MCF 10A (cell line): Measurements from ENCODE around the gene HYKK. TPM values are rescaled to one million over a fixed set of nuclear protein-coding genes. Genes with fewer than 3 reads are reported as not detected.

Experiments used
- BruUV-seq: library from RNA; stranded (reverse); fragments of 400-500 nt; replicated peaks from 2 replicates; lab custom pipeline; 2021; lab: Mats Ljungman, UMichigan
- CTCF ChIA-PET: fragments of 300-600 bp; sonication (Branson Sonifier 250); formaldehyde crosslinking; extraction: SDS; loops from one replicate; lab custom pipeline; 2021; ENCODE audit warnings: antibody characterized with exemption, inconsistent platforms; lab: Yijun Ruan, JAX
- POLR2A ChIA-PET: fragments of 300-600, 350-650 bp; sonication (Branson Sonifier 250); formaldehyde crosslinking; extraction: SDS; loops from one replicate; lab custom pipeline; 2020; ENCODE audit warnings: antibody characterized with exemption, inconsistent platforms; lab: Yijun Ruan, JAX
- DNase-seq: peaks from one replicate; pipeline ENCODE4 v3.0.0-alpha.2; 2018; ENCODE audit not compliant: unreplicated experiment
- H3K27ac Mint-ChIP-seq: one replicate; pipeline ENCODE4 v1.8.0; 2022; ENCODE audit warnings: mild to moderate bottlenecking, low read depth, mixed read lengths; ENCODE audit not compliant: unreplicated experiment
- H3K27me3 Mint-ChIP-seq: one replicate; pipeline ENCODE4 v1.8.0; 2022; ENCODE audit warnings: mixed read lengths; ENCODE audit not compliant: insufficient read depth, unreplicated experiment
- H3K36me3 Mint-ChIP-seq: one replicate; pipeline ENCODE4 v1.8.0; 2022; ENCODE audit warnings: mild to moderate bottlenecking, moderate library complexity, mixed read lengths; ENCODE audit not compliant: insufficient read depth, unreplicated experiment
- H3K4me1 Mint-ChIP-seq: one replicate; pipeline ENCODE4 v1.8.0; 2022; ENCODE audit warnings: mixed read lengths; ENCODE audit not compliant: insufficient read depth, unreplicated experiment
- H3K4me3 Mint-ChIP-seq: one replicate; pipeline ENCODE4 v1.8.0; 2022; ENCODE audit warnings: mild to moderate bottlenecking, moderate library complexity, mixed read lengths; ENCODE audit not compliant: unreplicated experiment
- H3K9me3 Mint-ChIP-seq: one replicate; pipeline ENCODE4 v1.8.0; 2022; ENCODE audit warnings: mixed read lengths; ENCODE audit not compliant: unreplicated experiment
- CTCF ChIP-seq: fragments of 200-600 bp; IDR thresholded peaks from one replicate; pipeline ENCODE4 v1.8.0; 2022; ENCODE audit warnings: antibody characterized with exemption, mild to moderate bottlenecking; ENCODE audit not compliant: unreplicated experiment
- intact Hi-C: fragments of 100-400 bp; cut with micrococcal nuclease; formaldehyde crosslinking; loops from 2 replicates; pipeline ENCODE4 v1.14.1; 2022
- total RNA-seq: library from RNA; stranded (reverse); gene quantifications from 2 replicates; pipeline ENCODE4 v1.2.3, GENCODE V29; 2022

HYKK gene
- total RNA-seq, 1 experiment from 2014 or later = 1.2 TPM

DNA sequence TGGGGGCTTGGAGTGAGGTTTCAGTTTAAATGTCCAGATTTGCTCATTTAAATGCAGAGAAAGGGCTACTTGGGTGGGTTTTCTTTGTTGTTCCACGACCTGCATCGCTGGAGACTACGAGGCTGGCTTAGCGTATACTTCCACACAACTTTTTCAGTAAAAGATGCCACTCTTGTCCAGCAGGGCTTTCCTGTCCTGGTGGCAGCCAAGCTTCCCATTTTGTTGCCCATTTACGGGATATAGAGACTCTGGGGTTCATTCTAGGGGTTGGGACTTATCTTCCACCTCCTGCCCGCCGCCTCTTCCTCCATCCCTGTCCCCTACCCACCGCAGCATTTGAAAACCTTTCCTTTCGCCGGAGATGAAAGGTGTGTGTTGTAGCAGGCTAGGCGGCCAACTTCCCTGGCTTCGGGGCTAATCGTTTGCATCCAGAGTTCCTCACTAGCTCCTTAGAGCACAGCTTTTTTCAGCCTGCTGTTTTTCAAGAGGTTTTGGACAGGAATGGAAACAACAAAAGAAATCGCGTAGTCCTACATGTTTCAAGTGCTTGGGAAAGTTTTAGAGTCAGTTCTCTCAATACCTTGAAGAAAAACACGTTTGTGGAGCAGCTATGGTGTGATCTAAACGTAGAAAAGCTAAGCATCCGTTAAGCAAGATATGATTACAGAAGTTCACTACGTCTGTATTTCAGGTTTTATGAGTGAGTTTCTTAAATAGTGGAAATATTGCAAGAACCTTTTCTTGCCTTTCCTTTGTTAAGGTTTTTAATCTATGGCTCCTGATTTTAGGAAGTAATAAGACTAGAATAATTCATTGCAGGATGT lies 58.8 kb downstream of the HYKK start:
- POLR2A ChIA-PET = interaction anchor here (0.6 to 3.8 kb wide), 12 partner anchors 8 to 308 kb away, joined by 3 to 67 read pairs (median 6); partner anchors contain the start of genes HYKK, IREB2, PSMA4 and SKIC8
- intact Hi-C loops = loop anchor here (2.0 kb wide), 2 partner anchors 25 to 59 kb away; partner anchors contain the start of genes HYKK and PSMA4
- peak; percentile 26 for TF ChIP-seq CTCF
- H3K4me3 Mint-ChIP-seq = peak overlapping the region; percentile 86
- H3K9me3 Mint-ChIP-seq = no peaks in the 10 kb centered on the region
- peak; percentile 50 for DNase-seq
- H3K27ac Mint-ChIP-seq = peak overlapping the region; percentile 54
- CTCF ChIA-PET = interaction anchor here (0.6 to 2.0 kb wide), 10 partner anchors 8 to 1346 kb away, joined by 3 to 11 read pairs (median 3); partner anchors contain the start of gene IREB2
- BruUV-seq = TSS peak; percentile 44
- H3K27me3 Mint-ChIP-seq = no peaks in the 10 kb centered on the region
- H3K36me3 Mint-ChIP-seq = no peaks in the 10 kb centered on the region
- H3K4me1 Mint-ChIP-seq = peaks cover 8% of the 10 kb centered on the region

GRCh38 chr15:78567531-78567930 lies 60.2 kb downstream of the HYKK start:
- peaks cover 8% of the 10 kb centered on the region for H3K4me1 Mint-ChIP-seq
- TF ChIP-seq CTCF = no peak
- intact Hi-C loops = no loop called here
- CTCF ChIA-PET = interaction anchor here (0.6 kb wide), 2 partner anchors 142 to 151 kb away, joined by 3 read pairs; no protein-coding TSS in a partner anchor
- no TSS peak for BruUV-seq
- no peaks in the 10 kb centered on the region for H3K36me3 Mint-ChIP-seq
- no peak for DNase-seq
- no peak overlapping the region for H3K4me3 Mint-ChIP-seq
- no peaks in the 10 kb centered on the region for H3K9me3 Mint-ChIP-seq
- no peak overlapping the region for H3K27ac Mint-ChIP-seq
- no peaks in the 10 kb centered on the region for H3K27me3 Mint-ChIP-seq
- POLR2A ChIA-PET = interaction anchor here (0.7 to 3.8 kb wide), 3 partner anchors 22 to 31 kb away, joined by 3 to 67 read pairs (median 10); partner anchors contain the start of gene PSMA4

- POLR2A ChIA-PET = no interaction called here
- CTCF ChIA-PET = interaction anchor here (0.6 to 0.9 kb wide), 2 partner anchors 435 to 457 kb away, joined by 3 read pairs; no protein-coding TSS in a partner anchor
Observed at GRCh38 chr15:78570710-78571109, 63.3 kb downstream of the HYKK start.

More at GRCh38 chr15:78570710-78571109, 63.3 kb downstream of the HYKK start:
- TF ChIP-seq CTCF = no peak
- no peaks in the 10 kb centered on the region for H3K27me3 Mint-ChIP-seq
- no peak overlapping the region for H3K4me3 Mint-ChIP-seq
- H3K9me3 Mint-ChIP-seq = no peaks in the 10 kb centered on the region
- BruUV-seq = no TSS peak
- H3K36me3 Mint-ChIP-seq = no peaks in the 10 kb centered on the region
- H3K27ac Mint-ChIP-seq = no peak overlapping the region
- peaks cover 8% of the 10 kb centered on the region for H3K4me1 Mint-ChIP-seq
- DNase-seq = peak; percentile 3
- intact Hi-C loops = no loop called here
